SK-N-SH treated with all-trans-retinoic acid at 6 μM for 48 hours (cell line): ENCODE results near the gene GLIS1.

ENCODE experiments used
- ATAC-seq: fragments of 200-7000 bp; cut with Tn5 transposase; 3 replicates; pipeline ENCODE4 v1.9.1; 2020; ENCODE audit warnings: mild to moderate bottlenecking, moderate library complexity
- ARNTL ChIP-seq: fragments of 450-650 bp; formaldehyde crosslinking; IDR thresholded peaks from 2 replicates; pipeline ENCODE4 v1.5.0; 2020; ENCODE audit warnings: low read depth, mild to moderate bottlenecking, moderate library complexity, borderline replicate concordance
- BACH2 ChIP-seq: fragments of 250-450 bp; sonication (Bioruptor Pico); IDR thresholded peaks from 2 replicates; pipeline ENCODE4 v1.9.0; 2021; ENCODE audit warnings: mild to moderate bottlenecking, borderline replicate concordance
- CSDC2 ChIP-seq: fragments of 250-450 bp; sonication (Bioruptor Pico); IDR thresholded peaks from 2 replicates; pipeline ENCODE4 v1.5.0; 2020; ENCODE audit warnings: mild to moderate bottlenecking, moderate library complexity
- ESRRG ChIP-seq: fragments of 250-450 bp; sonication (Bioruptor Pico); IDR thresholded peaks from 2 replicates; pipeline ENCODE4 v1.6.1; 2021; ENCODE audit warnings: mild to moderate bottlenecking
- GLIS3 ChIP-seq: fragments of 250-450 bp; sonication (Bioruptor Pico); IDR thresholded peaks from 2 replicates; pipeline ENCODE4 v1.5.0; 2020; ENCODE audit warnings: mild to moderate bottlenecking, moderate library complexity
- ISL1 ChIP-seq: fragments of 250-450 bp; sonication (Bioruptor Pico); IDR thresholded peaks from 2 replicates; pipeline ENCODE4 v2.1.2; 2022; ENCODE audit warnings: mild to moderate bottlenecking, moderate library complexity
- OSR1 ChIP-seq: fragments of 250-450 bp; sonication (Bioruptor Pico); IDR thresholded peaks from 2 replicates; pipeline ENCODE4 v1.8.0; 2022; ENCODE audit warnings: moderate library complexity, mild to moderate bottlenecking, inconsistent platforms
- PATZ1 ChIP-seq: fragments of 250-450 bp; sonication (Bioruptor Pico); IDR thresholded peaks from 2 replicates; pipeline ENCODE4 v1.8.0; 2020; ENCODE audit warnings: mild to moderate bottlenecking, moderate library complexity, borderline replicate concordance
- POU6F1 ChIP-seq: fragments of 250-450 bp; sonication (Bioruptor Pico); IDR thresholded peaks from 2 replicates; pipeline ENCODE4 v1.8.0; 2021; ENCODE audit warnings: low read depth, mild to moderate bottlenecking, moderate library complexity, borderline replicate concordance
- PPARA ChIP-seq: fragments of 250-450 bp; sonication (Bioruptor Pico); IDR thresholded peaks from 2 replicates; pipeline ENCODE4 v1.5.0; 2020; ENCODE audit warnings: mild to moderate bottlenecking, borderline replicate concordance
- RARB ChIP-seq: fragments of 250-450 bp; sonication (Bioruptor Pico); IDR thresholded peaks from 2 replicates; pipeline ENCODE4 v1.8.0; 2021; ENCODE audit warnings: mild to moderate bottlenecking, moderate library complexity
- SNAI2 ChIP-seq: fragments of 250-450 bp; sonication (Bioruptor Pico); IDR thresholded peaks from 2 replicates; pipeline ENCODE4 v1.5.0; 2020; ENCODE audit warnings: mild to moderate bottlenecking, moderate library complexity
- TCF4 ChIP-seq: fragments of 250-450 bp; sonication (Bioruptor Pico); IDR thresholded peaks from 2 replicates; pipeline ENCODE4 v1.8.0; 2021; ENCODE audit warnings: mild to moderate bottlenecking, moderate library complexity, borderline replicate concordance
- TOX ChIP-seq: fragments of 250-450 bp; sonication (Bioruptor Pico); IDR thresholded peaks from 2 replicates; pipeline ENCODE4 v1.8.0; 2021; ENCODE audit warnings: mild to moderate bottlenecking, moderate library complexity, borderline replicate concordance
- ZC3H10 ChIP-seq: fragments of 250-450 bp; sonication (Bioruptor Pico); IDR thresholded peaks from 2 replicates; pipeline ENCODE4 v1.5.1; 2021; ENCODE audit warnings: mild to moderate bottlenecking, moderate library complexity
- ZFP3 ChIP-seq: fragments of 250-450 bp; sonication (Bioruptor Pico); IDR thresholded peaks from 2 replicates; pipeline ENCODE4 v1.5.0; 2020; ENCODE audit warnings: mild to moderate bottlenecking, moderate library complexity
- ZFP30 ChIP-seq: fragments of 450-650 bp; formaldehyde crosslinking; IDR thresholded peaks from 2 replicates; pipeline ENCODE4 v1.5.0; 2022; ENCODE audit warnings: mild to moderate bottlenecking, moderate library complexity
- ZNF565 ChIP-seq: fragments of 450-650 bp; formaldehyde crosslinking; conservative IDR thresholded peaks from 2 replicates; pipeline ENCODE4 v1.5.0; 2020; ENCODE audit warnings: low read depth, mild to moderate bottlenecking, moderate library complexity
- ZNF70 ChIP-seq: fragments of 450-650 bp; formaldehyde crosslinking; IDR thresholded peaks from 2 replicates; pipeline ENCODE4 v1.5.0; 2020; ENCODE audit warnings: mild to moderate bottlenecking, moderate library complexity
- ZNF8 ChIP-seq: fragments of 450-650 bp; formaldehyde crosslinking; IDR thresholded peaks from 2 replicates; pipeline ENCODE4 v1.5.0; 2020; ENCODE audit warnings: mild to moderate bottlenecking, moderate library complexity
- TF ChIP-seq, protein P1 (sequence below): fragments of 250-450 bp; sonication (Bioruptor Pico); IDR thresholded peaks from 2 replicates; pipeline ENCODE4 v1.5.1; 2021; ENCODE audit warnings: mild to moderate bottlenecking, moderate library complexity
- TF ChIP-seq, protein P2 (sequence below): fragments of 250-450 bp; sonication (Bioruptor Pico); IDR thresholded peaks from 2 replicates; pipeline ENCODE4 v1.5.0; 2020; ENCODE audit warnings: mild to moderate bottlenecking, moderate library complexity
- TF ChIP-seq, protein P3 (sequence below): fragments of 250-450 bp; sonication (Bioruptor Pico); IDR thresholded peaks from 2 replicates; pipeline ENCODE4 v1.5.1; 2020; ENCODE audit warnings: low read depth, mild to moderate bottlenecking, moderate library complexity

The GLIS1 gene

GRCh38 chr1:53769780-53770179 is 30.8 kb upstream of the GLIS1 start:
- TF ChIP-seq CSDC2 (CRISPR knock-in tag) (no peak), BACH2 (CRISPR knock-in tag) (no peak), ZFP30 (CRISPR knock-in tag) (no peak), TCF4 (CRISPR knock-in tag) (no peak), PPARA (CRISPR knock-in tag) (no peak), ZNF565 (CRISPR knock-in tag) (no peak), GLIS3 (CRISPR knock-in tag) (no peak), ESRRG (CRISPR knock-in tag) (no peak), OSR1 (CRISPR knock-in tag) (no peak), ISL1 (CRISPR knock-in tag) (no peak)
- no peak for ATAC-seq

DNA sequence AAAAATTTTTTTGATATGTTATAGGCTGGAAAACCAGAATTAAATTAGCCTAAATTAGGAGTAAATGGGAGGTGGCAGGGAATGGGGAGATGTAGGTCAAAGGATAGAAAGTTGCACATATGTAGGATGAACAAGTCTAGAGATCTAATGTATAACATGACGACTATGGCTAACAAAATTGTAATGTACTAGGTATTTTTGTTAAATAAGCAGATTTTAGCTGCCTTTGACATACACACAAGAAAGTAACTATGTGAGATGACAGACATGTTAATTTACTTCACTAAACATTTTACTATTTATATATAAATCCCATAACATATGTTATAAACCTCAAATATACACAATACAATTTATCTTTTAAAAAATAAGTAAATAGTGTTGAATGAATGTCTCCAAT is 30.2 kb upstream of the GLIS1 start:
- ATAC-seq: no peak
- no peak for TF ChIP-seq ZC3H10
- no peak for TF ChIP-seq SNAI2 (CRISPR knock-in tag)
- TF ChIP-seq, protein P1, sequence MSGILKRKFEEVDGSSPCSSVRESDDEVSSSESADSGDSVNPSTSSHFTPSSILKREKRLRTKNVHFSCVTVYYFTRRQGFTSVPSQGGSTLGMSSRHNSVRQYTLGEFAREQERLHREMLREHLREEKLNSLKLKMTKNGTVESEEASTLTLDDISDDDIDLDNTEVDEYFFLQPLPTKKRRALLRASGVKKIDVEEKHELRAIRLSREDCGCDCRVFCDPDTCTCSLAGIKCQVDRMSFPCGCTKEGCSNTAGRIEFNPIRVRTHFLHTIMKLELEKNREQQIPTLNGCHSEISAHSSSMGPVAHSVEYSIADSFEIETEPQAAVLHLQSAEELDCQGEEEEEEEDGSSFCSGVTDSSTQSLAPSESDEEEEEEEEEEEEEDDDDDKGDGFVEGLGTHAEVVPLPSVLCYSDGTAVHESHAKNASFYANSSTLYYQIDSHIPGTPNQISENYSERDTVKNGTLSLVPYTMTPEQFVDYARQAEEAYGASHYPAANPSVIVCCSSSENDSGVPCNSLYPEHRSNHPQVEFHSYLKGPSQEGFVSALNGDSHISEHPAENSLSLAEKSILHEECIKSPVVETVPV (CRISPR knock-in tag): no peak
- no peak for TF ChIP-seq TOX (CRISPR knock-in tag)
- no peak for TF ChIP-seq ZNF8 (CRISPR knock-in tag)
- TF ChIP-seq ZNF565 (CRISPR knock-in tag): no peak
- TF ChIP-seq ARNTL (CRISPR knock-in tag): no peak
- no peak for TF ChIP-seq BACH2 (CRISPR knock-in tag)
- TF ChIP-seq, protein P2, sequence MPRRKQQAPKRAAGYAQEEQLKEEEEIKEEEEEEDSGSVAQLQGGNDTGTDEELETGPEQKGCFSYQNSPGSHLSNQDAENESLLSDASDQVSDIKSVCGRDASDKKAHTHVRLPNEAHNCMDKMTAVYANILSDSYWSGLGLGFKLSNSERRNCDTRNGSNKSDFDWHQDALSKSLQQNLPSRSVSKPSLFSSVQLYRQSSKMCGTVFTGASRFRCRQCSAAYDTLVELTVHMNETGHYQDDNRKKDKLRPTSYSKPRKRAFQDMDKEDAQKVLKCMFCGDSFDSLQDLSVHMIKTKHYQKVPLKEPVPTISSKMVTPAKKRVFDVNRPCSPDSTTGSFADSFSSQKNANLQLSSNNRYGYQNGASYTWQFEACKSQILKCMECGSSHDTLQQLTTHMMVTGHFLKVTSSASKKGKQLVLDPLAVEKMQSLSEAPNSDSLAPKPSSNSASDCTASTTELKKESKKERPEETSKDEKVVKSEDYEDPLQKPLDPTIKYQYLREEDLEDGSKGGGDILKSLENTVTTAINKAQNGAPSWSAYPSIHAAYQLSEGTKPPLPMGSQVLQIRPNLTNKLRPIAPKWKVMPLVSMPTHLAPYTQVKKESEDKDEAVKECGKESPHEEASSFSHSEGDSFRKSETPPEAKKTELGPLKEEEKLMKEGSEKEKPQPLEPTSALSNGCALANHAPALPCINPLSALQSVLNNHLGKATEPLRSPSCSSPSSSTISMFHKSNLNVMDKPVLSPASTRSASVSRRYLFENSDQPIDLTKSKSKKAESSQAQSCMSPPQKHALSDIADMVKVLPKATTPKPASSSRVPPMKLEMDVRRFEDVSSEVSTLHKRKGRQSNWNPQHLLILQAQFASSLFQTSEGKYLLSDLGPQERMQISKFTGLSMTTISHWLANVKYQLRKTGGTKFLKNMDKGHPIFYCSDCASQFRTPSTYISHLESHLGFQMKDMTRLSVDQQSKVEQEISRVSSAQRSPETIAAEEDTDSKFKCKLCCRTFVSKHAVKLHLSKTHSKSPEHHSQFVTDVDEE (CRISPR knock-in tag): no peak
- TF ChIP-seq POU6F1 (CRISPR knock-in tag): no peak
- no peak for TF ChIP-seq PPARA (CRISPR knock-in tag)
- TF ChIP-seq ZNF70: no peak
- TF ChIP-seq GLIS3 (CRISPR knock-in tag): no peak
- no peak for TF ChIP-seq OSR1 (CRISPR knock-in tag)
- TF ChIP-seq, protein P3, sequence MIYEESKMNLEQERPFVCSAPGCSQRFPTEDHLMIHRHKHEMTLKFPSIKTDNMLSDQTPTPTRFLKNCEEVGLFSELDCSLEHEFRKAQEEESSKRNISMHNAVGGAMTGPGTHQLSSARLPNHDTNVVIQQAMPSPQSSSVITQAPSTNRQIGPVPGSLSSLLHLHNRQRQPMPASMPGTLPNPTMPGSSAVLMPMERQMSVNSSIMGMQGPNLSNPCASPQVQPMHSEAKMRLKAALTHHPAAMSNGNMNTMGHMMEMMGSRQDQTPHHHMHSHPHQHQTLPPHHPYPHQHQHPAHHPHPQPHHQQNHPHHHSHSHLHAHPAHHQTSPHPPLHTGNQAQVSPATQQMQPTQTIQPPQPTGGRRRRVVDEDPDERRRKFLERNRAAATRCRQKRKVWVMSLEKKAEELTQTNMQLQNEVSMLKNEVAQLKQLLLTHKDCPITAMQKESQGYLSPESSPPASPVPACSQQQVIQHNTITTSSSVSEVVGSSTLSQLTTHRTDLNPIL (CRISPR knock-in tag): no peak
- no peak for TF ChIP-seq PATZ1
- TF ChIP-seq ZFP3 (CRISPR knock-in tag): no peak
- TF ChIP-seq RARB (CRISPR knock-in tag): no peak
- no peak for TF ChIP-seq ZFP30 (CRISPR knock-in tag)
